Transverse colon (tissue), 4 donors: ENCODE data around the gene UMAD1.

Experiments
- POLR2AphosphoS5 ChIP-seq, 3 donors: sonication (generic); formaldehyde crosslinking; IDR thresholded peaks; one replicate each; pipeline ENCODE4 v1.6.1; 2016; ENCODE audit warnings: antibody characterized with exemption in 3 of 3
- TF ChIP-seq, protein P1 (sequence below), 5 experiments: fragments of 200-600 bp in 3 of 5; fragments of 450-650 bp in 2 of 5; sonication (generic) in 3 of 5; IDR thresholded peaks; 1 replicate in 2 of 5; 2 replicates in 3 of 5; pipeline ENCODE4 v1.5.1; 2016 to 2017; ENCODE audit warnings: antibody characterized with exemption in 5 of 5, inconsistent platforms in 3 of 5, mild to moderate bottlenecking in 2 of 5, moderate library complexity in 1 of 5

DNA sequence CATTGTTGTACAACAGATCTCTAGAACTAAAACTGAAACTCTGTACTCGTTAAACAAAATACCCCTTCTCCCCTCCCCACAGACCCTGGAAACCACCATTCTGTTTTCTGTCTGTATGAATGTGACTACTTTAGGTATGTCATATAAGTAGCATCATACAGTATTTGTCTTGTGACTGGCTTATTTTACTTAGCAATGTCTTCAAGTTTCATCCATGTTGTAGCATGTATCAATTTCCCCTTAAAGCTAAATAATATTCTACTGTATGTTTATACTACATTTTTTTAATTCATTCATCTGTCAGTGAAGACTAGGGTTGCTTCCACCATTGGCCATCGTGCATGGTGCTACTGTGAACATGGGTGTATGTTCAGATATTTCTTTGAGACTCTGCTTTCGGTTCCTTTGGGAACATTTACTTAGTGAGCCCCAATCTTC lies 149.0 kb downstream of the UMAD1 start:
- TF ChIP-seq POLR2AphosphoS5 (IDR thresholded peaks at IDR 0.05): no peak
- TF ChIP-seq, protein P1, sequence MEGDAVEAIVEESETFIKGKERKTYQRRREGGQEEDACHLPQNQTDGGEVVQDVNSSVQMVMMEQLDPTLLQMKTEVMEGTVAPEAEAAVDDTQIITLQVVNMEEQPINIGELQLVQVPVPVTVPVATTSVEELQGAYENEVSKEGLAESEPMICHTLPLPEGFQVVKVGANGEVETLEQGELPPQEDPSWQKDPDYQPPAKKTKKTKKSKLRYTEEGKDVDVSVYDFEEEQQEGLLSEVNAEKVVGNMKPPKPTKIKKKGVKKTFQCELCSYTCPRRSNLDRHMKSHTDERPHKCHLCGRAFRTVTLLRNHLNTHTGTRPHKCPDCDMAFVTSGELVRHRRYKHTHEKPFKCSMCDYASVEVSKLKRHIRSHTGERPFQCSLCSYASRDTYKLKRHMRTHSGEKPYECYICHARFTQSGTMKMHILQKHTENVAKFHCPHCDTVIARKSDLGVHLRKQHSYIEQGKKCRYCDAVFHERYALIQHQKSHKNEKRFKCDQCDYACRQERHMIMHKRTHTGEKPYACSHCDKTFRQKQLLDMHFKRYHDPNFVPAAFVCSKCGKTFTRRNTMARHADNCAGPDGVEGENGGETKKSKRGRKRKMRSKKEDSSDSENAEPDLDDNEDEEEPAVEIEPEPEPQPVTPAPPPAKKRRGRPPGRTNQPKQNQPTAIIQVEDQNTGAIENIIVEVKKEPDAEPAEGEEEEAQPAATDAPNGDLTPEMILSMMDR (IDR thresholded peaks at IDR 0.05): no peak
